Right ventricle myocardium inferior (tissue), 1 donor: ENCODE data around the gene GTF2H4. TPM values are rescaled to one million over a fixed set of nuclear protein-coding genes. Genes with fewer than 3 reads are reported as not detected.
A peak's percentile ranks its signal among the peaks of the same experiment; 100 is the strongest.
"Not testable (repeated sequence)": the region's sequence is repeated elsewhere in the genome, so short reads cannot be mapped to it uniquely, and the experiment has no call there.

Experiments
- ATAC-seq: fragments of 200-7000 bp; cut with Tn5 transposase; one replicate; pipeline ENCODE4 v1.9.1; 2020; ENCODE audit warnings: mild to moderate bottlenecking, moderate library complexity
- DNase-seq: peaks from one replicate; pipeline ENCODE4 v3.0.0; 2021; ENCODE audit errors: missing footprints
- intact Hi-C: fragments of 100-400 bp; cut with DNase I; formaldehyde crosslinking; loops from one replicate; pipeline ENCODE4 v1.11.0; 2022
- long read RNA-seq: library from polyadenylated mRNA; unstranded; transcript quantifications from one replicate; pipeline ENCODE4 v2.0.0, GENCODE V29; 2021
- total RNA-seq: library from RNA; stranded (reverse); fragmentation: NEBNext Ultra II Directional; extraction: Animal tissue kit (Norgen Biotek cat#: 25700); gene quantifications from one replicate; pipeline ENCODE4 v1.2.1, GENCODE V29; 2021
- donor health status: DM: no; HTN: yes; CAD: no; lungs with severe emphysema.

GTF2H4 gene
- total RNA-seq = 22.2 TPM
- long read RNA-seq, partial matches to known transcripts = 1 of 2 reads
- long read RNA-seq, other reads (novel, unspliced or antisense) = 1 of 2 reads

- DNase-seq (peak; percentile 97), ATAC-seq (peak; percentile 99)
- intact Hi-C loops = no loop called here
Measured at GRCh38 chr6:30907758-30908591, at the start of gene GTF2H4. Gene GTF2H4 (plus strand): TSS chr6:30908207.

DNA sequence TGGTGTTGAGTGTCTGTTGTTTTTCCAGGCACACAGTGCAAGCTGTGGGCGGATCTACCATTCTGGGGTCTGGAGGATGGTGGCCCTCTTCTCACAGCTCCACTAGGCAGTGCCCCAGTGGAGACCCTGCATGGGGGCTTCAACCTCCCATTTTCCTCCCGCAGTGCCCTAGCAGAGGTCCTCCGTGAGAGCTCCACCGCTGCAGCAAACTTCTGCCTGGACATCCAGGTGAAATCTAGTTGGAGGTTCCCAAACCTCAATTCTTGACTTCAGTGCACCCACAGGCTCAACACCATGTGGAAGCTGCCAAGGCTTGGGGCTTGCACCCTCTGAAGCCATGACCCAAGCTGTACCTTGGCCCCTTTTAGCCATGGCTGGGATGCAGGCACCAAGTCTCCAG is 48.3 kb upstream of the GTF2H4 start:
- DNase-seq, ATAC-seq, intact Hi-C loops: not testable (repeated sequence)

GRCh38 chr6:30861257-30862048 is 46.6 kb upstream of the GTF2H4 start:
- DNase-seq = no peak
- ATAC-seq = no peak
- intact Hi-C loops = no loop called here

- DNase-seq (no peak), ATAC-seq (no peak)
- intact Hi-C loops = no loop called here
Measured at GRCh38 chr6:30862156-30862875, 45.7 kb upstream of the GTF2H4 start.

GRCh38 chr6:30864325-30864724 is 43.7 kb upstream of the GTF2H4 start:
- ATAC-seq (no peak), DNase-seq (no peak)
- intact Hi-C loops = no loop called here

DNA sequence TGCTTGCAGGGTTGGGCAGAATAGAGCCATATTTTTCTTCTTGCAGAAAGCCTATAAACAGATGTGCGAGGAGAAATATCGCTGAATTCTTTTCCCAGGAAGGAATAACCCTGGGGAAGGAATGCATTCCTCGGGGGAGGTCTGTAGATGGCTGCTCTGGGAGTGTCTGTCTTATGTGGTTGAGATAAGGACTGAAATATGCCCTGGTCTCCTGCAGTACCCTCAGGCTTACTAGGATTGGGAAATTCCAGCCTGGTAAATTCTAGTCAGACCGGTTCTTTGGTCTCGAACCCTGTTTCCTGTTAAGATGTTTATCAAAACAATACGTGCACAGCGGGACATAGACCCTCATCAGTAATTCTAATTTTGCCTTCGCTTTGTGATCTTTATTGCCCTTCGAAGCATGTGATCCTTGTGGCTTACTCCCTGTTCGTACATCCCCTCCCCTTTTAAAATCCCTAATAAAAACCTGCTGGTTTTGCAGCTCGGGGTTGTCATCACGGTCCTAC is 38.7 kb upstream of the GTF2H4 start:
- ATAC-seq, intact Hi-C loops, DNase-seq: not testable (repeated sequence)

DNA sequence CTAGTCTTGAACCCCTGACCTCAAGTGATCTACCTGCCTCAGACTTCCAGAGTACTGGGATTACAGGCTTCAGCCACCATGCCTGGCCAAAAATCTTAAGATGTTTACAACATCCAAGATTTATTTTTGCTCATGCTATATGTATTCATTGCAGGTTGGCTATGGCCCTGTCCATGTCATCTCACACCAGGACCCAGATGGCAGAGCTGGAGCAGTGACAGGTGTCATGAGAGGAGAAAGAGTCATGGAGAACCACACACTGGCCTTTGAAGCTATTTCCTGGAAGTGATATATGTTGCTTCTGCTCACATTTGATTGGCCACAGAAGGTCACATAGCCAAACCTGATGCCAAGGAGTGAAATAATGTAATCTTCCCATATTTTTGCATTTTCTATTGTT is 37.5 kb upstream of the GTF2H4 start:
- no peak for DNase-seq
- intact Hi-C loops = no loop called here

GRCh38 chr6:30871592-30872183 is 36.3 kb upstream of the GTF2H4 start:
- intact Hi-C loops = no loop called here
- ATAC-seq = no peak
- no peak for DNase-seq

More for the DNA sequence above, 37.5 kb upstream of the GTF2H4 start:
- no peak for ATAC-seq

GRCh38 chr6:30873137-30873640 is 34.8 kb upstream of the GTF2H4 start:
- DNase-seq (no peak), ATAC-seq (no peak)
- intact Hi-C loops = no loop called here

DNA sequence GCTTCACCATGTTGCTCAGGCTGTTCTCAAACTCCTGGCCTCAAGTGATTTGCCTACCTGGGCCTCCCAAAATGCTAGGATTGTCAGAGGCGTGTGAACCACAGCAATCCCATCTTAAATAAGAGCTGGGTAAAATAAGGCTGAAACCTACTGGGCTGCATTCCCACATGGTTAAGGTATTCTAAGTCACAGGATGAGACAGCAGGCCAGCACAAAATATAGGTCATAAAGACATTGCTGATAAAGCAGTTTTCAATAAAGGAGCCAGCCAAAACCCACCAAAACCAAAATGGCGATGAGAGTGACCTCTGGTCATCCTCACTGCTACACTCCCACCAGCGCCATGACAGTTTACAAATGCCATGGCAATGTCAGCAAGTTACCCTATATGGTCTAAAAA is 34.2 kb upstream of the GTF2H4 start:
- ATAC-seq, intact Hi-C loops, DNase-seq: not testable (repeated sequence)

DNA sequence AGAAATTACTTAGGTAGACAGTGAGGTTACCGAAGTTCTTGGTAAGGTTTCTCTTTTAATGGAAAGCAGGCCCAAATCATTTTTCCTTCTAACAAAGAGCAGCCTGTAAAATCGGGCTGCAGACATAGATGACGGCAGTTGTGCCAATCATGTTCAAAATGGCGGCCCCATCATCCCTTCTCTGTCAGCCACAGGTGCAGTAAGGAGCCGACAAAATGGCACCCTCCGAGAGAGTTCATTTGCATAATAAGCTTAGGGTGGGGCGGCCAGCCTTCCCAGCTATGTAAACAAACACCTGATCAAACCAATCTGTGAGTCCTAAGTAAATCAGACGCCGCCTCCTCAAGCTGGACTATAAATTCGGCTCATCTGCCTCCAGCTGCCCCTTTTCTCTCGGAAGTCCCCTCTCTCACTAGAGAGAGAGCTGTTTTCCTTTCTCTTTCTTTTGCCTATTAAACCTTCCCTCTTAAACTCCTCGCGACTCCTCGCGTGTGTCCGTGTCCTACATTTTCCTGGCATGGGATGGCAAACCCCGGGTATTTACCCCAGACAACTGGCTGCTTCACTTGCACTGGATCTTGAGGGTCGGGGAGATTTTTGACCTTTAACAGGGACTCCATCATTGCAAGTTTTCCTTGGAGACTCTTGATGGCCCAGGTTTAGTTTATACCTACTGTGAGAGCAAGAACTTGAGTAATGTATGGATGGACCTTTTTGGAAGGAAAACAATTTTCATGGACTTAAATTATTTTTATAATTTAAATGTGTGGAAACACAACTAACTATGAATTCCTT is 32.6 kb upstream of the GTF2H4 start:
- DNase-seq = no peak
- ATAC-seq = no peak
- intact Hi-C loops = loop anchor here (2.0 to 5.0 kb wide), 3 partner anchors 133 to 198 kb away; partner anchors contain the start of genes FLOT1, IER3 and TUBB

GRCh38 chr6:30876039-30876730 is 31.8 kb upstream of the GTF2H4 start:
- no peak for DNase-seq
- intact Hi-C loops = loop anchor here (2.0 to 5.0 kb wide), 3 partner anchors 134 to 199 kb away; partner anchors contain the start of genes FLOT1, IER3 and TUBB

DNA sequence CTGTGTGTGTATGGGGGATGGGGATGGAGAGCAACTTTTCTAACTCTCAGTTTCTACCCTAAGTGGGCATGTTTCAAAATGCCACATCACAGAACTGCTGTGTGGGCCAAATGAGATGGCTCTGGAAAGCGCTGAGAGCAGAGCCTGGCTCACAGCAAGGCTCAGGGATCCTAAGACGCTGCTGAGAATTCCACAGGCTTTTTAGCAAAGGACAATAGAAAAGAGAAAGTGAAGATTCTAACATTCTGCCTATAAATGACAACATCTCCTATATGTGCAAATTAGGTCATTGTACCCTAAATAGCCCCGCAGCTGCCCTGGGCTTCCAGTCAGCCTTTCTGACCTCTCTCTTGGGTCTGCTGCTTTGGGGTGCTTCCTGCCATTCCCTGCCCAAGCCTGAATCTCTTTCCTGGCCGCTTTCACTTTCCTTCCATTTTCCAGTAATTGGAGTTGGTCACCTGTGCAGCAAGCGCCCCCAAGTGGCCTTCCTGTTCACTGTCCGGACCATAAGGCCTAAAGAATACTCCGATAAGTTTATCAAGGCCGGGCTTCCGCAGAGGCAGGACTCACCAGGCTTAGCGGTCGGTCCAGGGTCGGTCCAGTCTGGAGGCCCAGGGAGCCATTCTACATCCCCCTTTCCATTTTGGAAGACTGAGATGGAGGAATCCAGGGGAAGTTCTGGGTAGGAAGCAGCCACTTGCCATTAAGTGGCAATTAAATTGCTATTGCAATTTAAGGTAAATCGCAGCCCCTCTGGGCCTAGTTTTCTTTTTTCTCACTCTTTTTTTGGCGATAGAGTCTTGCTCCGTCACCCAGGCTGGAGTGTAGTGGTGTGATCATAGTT is 30.4 kb upstream of the GTF2H4 start:
- intact Hi-C loops = loop anchor here (1.0 to 5.0 kb wide), 4 partner anchors 49 to 200 kb away; partner anchors contain the start of genes FLOT1, IER3 and TUBB
- peak; percentile 93 for ATAC-seq

More at GRCh38 chr6:30876039-30876730, 31.8 kb upstream of the GTF2H4 start:
- ATAC-seq = no peak

DNA sequence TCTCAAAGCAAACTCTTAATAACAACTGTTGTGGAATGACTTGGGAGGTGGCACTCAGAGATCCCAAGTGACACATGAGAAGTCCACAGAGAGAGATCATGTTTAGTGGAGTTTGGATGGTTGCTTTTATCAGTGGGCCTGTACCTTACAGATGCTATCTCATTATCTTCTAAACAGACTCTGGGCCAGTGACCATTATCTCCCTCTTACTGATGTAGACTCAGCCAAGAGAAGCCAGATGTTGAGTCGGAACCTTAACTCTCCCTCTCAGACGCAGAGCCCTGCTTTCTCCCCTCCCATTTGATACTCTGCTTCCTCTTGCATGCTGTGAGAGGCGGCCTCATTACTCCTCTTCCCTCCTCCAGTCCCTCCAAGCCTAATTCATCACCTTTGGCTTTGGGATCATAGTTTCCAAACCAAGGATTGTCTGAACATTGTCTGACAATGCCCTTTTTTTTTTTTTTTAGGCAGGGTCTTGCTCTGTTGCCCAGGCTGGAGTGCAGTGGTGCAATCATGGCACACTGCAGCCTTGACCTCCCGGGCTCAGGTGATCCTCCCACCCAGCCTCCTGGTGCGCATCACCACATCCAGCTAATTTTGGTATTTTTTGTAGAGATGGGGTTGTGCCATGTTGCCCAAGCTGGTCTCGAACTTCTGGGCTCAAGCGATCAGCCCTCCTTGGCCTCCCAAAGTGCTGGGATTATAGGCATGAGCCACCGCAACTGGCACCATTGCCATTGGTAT is 28.2 kb upstream of the GTF2H4 start:
- ATAC-seq = no peak
- intact Hi-C loops = loop anchor here (5.0 kb wide), 3 partner anchors 138 to 203 kb away; partner anchors contain the start of genes FLOT1 and IER3
- DNase-seq = no peak

More for the DNA sequence above, 30.4 kb upstream of the GTF2H4 start:
- peak; percentile 95 for DNase-seq

- intact Hi-C loops = loop anchor here (5.0 kb wide), 1 partner anchor 148 kb away; no protein-coding TSS in a partner anchor
- ATAC-seq (no peak), DNase-seq (no peak)
Measured at GRCh38 chr6:30880698-30881252, 27.2 kb upstream of the GTF2H4 start.
